Measurements from ENCODE around the gene VAMP4.

GRCh38 chr1:171654201-171654941 is 87.5 kb downstream of the VAMP4 start:
- TF ChIP-seq PATZ1 (CRISPR knock-in tag; IDR thresholded peaks at IDR 0.05; ENCODE audit: borderline replicate concordance) (no peak), ZFP3 (CRISPR knock-in tag; IDR thresholded peaks at IDR 0.05) (no peak), ZNF565 (CRISPR knock-in tag; conservative IDR thresholded peaks at IDR 0.05; ENCODE audit: low read depth) (no peak)
